AG20443 (cell line): Measurements from ENCODE around the gene ISYNA1.

Source experiments
- DNase-seq: peaks from one replicate; pipeline ENCODE4 v3.0.0; 2012; ENCODE audit warnings: low spot score, mixed read lengths

The ISYNA1 gene

GRCh38 chr19:18392417-18392816 is 45.5 kb downstream of the ISYNA1 start:
- no peak for DNase-seq

- DNase-seq, result no peak
These were observed 46.3 kb downstream of the ISYNA1 start for GRCh38 chr19:18391509-18392075.

GRCh38 chr19:18390065-18390907 is 47.6 kb downstream of the ISYNA1 start:
- DNase-seq, result no peak

- DNase-seq, result no peak
These were observed 48.2 kb downstream of the ISYNA1 start for GRCh38 chr19:18389726-18390064.

- DNase-seq, result no peak
These were observed 48.8 kb downstream of the ISYNA1 start for GRCh38 chr19:18388960-18389725.

GRCh38 chr19:18388100-18388959 is 49.6 kb downstream of the ISYNA1 start:
- peak; percentile 91 for DNase-seq

GRCh38 chr19:18386543-18387271 is 51.2 kb downstream of the ISYNA1 start:
- DNase-seq, result peak; percentile 67

- peak; percentile 90 for DNase-seq
These were observed 52.0 kb downstream of the ISYNA1 start, which contains the start of gene GDF15 for GRCh38 chr19:18385675-18386542. Gene GDF15, plus strand, starts transcription at chr19:18386158. Its CDS starts 32 bp downstream, at chr19:18386190.

GRCh38 chr19:18385359-18385674 is 52.6 kb downstream of the ISYNA1 start:
- DNase-seq, result no peak

GRCh38 chr19:18384775-18385174 is 53.2 kb downstream of the ISYNA1 start:
- no peak for DNase-seq
